Skeletal muscle satellite cell (primary cell): ENCODE results near the gene MVK.

Source experiments
- H3K27me3 ChIP-seq: 2 replicates; pipeline ENCODE4 v1.7.0; 2013; ENCODE audit warnings: low read length; ENCODE audit not compliant: control insufficient read depth, insufficient read depth
- H3K36me3 ChIP-seq: 2 replicates; pipeline ENCODE4 v1.7.0; 2013; ENCODE audit warnings: mild to moderate bottlenecking, control low read depth, low read length; ENCODE audit not compliant: insufficient read depth
- H3K4me1 ChIP-seq: 2 replicates; pipeline ENCODE4 v1.7.0; 2013; ENCODE audit warnings: low read length; ENCODE audit not compliant: control insufficient read depth, insufficient read depth
- H3K4me2 ChIP-seq: 2 replicates; pipeline ENCODE4 v1.7.0; 2013; ENCODE audit warnings: mild to moderate bottlenecking, low read length
- H3K4me3 ChIP-seq: 2 replicates; pipeline ENCODE4 v1.7.0; 2013; ENCODE audit warnings: low read length
- H3K9ac ChIP-seq: 2 replicates; pipeline ENCODE4 v1.7.0; 2013; ENCODE audit warnings: mild to moderate bottlenecking, low read depth, low read length, moderate library complexity
- H3K9me3 ChIP-seq: replicated peaks from 2 replicates; pipeline ENCODE4 v1.7.0; 2013; ENCODE audit warnings: mild to moderate bottlenecking, control low read depth, low read length

The MVK gene

GRCh38 chr12:109535863-109536250 lies 37.7 kb upstream of the MVK start:
- no peak overlapping the region for H3K4me2 ChIP-seq
- H3K4me3 ChIP-seq: no peak overlapping the region
- no peak overlapping the region for H3K9ac ChIP-seq
- H3K4me1 ChIP-seq: peaks cover 20% of the 10 kb centered on the region
- H3K27me3 ChIP-seq: no peaks in the 10 kb centered on the region
- peaks cover 26% of the 10 kb centered on the region for H3K36me3 ChIP-seq
- no peaks in the 10 kb centered on the region for H3K9me3 ChIP-seq

- no peak overlapping the region for H3K4me3 ChIP-seq
- H3K9me3 ChIP-seq: no peaks in the 10 kb centered on the region
- no peaks in the 10 kb centered on the region for H3K27me3 ChIP-seq
- H3K36me3 ChIP-seq: peaks cover 19% of the 10 kb centered on the region
- H3K4me2 ChIP-seq: no peak overlapping the region
- peaks cover 33% of the 10 kb centered on the region for H3K4me1 ChIP-seq
- H3K9ac ChIP-seq: no peak overlapping the region
These were observed 36.5 kb upstream of the MVK start for GRCh38 chr12:109537136-109537535.

- H3K4me3 ChIP-seq: no peak overlapping the region
- H3K4me1 ChIP-seq: peaks cover 45% of the 10 kb centered on the region
- H3K4me2 ChIP-seq: no peak overlapping the region
- H3K27me3 ChIP-seq: no peaks in the 10 kb centered on the region
- peaks cover 13% of the 10 kb centered on the region for H3K36me3 ChIP-seq
- no peaks in the 10 kb centered on the region for H3K9me3 ChIP-seq
- H3K9ac ChIP-seq: no peak overlapping the region
These were observed 35.3 kb upstream of the MVK start for GRCh38 chr12:109538191-109538863.

- peaks cover 48% of the 10 kb centered on the region for H3K4me1 ChIP-seq
- H3K9me3 ChIP-seq: no peaks in the 10 kb centered on the region
- peak overlapping the region; percentile 8 for H3K9ac ChIP-seq
- H3K4me3 ChIP-seq: no peak overlapping the region
- no peaks in the 10 kb centered on the region for H3K27me3 ChIP-seq
- peak overlapping the region; percentile 50 for H3K4me2 ChIP-seq
- H3K36me3 ChIP-seq: peaks cover 9% of the 10 kb centered on the region
These were observed 34.1 kb upstream of the MVK start for GRCh38 chr12:109539508-109539907.

GRCh38 chr12:109540526-109541412 lies 32.8 kb upstream of the MVK start:
- Histone ChIP-seq H3K36me3 (no peaks in the 10 kb centered on the region), H3K27me3 (no peaks in the 10 kb centered on the region), H3K4me3 (no peak overlapping the region), H3K4me2 (no peak overlapping the region), H3K9me3 (no peaks in the 10 kb centered on the region), H3K4me1 (peaks cover 61% of the 10 kb centered on the region), H3K9ac (no peak overlapping the region)

GRCh38 chr12:109541413-109541726 lies 32.2 kb upstream of the MVK start:
- Histone ChIP-seq H3K4me3 (no peak overlapping the region), H3K4me1 (peaks cover 62% of the 10 kb centered on the region), H3K9ac (no peak overlapping the region), H3K27me3 (no peaks in the 10 kb centered on the region), H3K36me3 (no peaks in the 10 kb centered on the region), H3K9me3 (no peaks in the 10 kb centered on the region), H3K4me2 (no peak overlapping the region)

GRCh38 chr12:109542014-109542413 lies 31.6 kb upstream of the MVK start:
- Histone ChIP-seq H3K4me1 (peaks cover 62% of the 10 kb centered on the region), H3K4me2 (no peak overlapping the region), H3K36me3 (no peaks in the 10 kb centered on the region), H3K27me3 (peaks cover under 1% of the 10 kb centered on the region), H3K9ac (no peak overlapping the region), H3K9me3 (no peaks in the 10 kb centered on the region), H3K4me3 (no peak overlapping the region)

GRCh38 chr12:109542876-109543275 lies 30.7 kb upstream of the MVK start:
- Histone ChIP-seq H3K4me2 (no peak overlapping the region), H3K36me3 (no peaks in the 10 kb centered on the region), H3K9ac (peak overlapping the region; percentile 28), H3K4me3 (no peak overlapping the region), H3K4me1 (peaks cover 62% of the 10 kb centered on the region), H3K9me3 (no peaks in the 10 kb centered on the region), H3K27me3 (peaks cover 9% of the 10 kb centered on the region)

GRCh38 chr12:109544955-109545531 lies 28.6 kb upstream of the MVK start:
- Histone ChIP-seq H3K9me3 (no peaks in the 10 kb centered on the region), H3K27me3 (peaks cover 31% of the 10 kb centered on the region), H3K36me3 (no peaks in the 10 kb centered on the region), H3K4me1 (peaks cover 47% of the 10 kb centered on the region), H3K4me3 (no peak overlapping the region), H3K9ac (peak overlapping the region; percentile 4), H3K4me2 (peak overlapping the region; percentile 29)

- Histone ChIP-seq H3K4me1 (peaks cover 43% of the 10 kb centered on the region), H3K4me2 (no peak overlapping the region), H3K4me3 (no peak overlapping the region), H3K9me3 (no peaks in the 10 kb centered on the region), H3K27me3 (peaks cover 38% of the 10 kb centered on the region), H3K36me3 (no peaks in the 10 kb centered on the region), H3K9ac (peak overlapping the region; percentile 4)
These were observed 27.8 kb upstream of the MVK start for GRCh38 chr12:109545826-109546225.

- Histone ChIP-seq H3K4me2 (no peak overlapping the region), H3K9me3 (no peaks in the 10 kb centered on the region), H3K4me1 (peaks cover 28% of the 10 kb centered on the region), H3K9ac (no peak overlapping the region), H3K36me3 (no peaks in the 10 kb centered on the region), H3K27me3 (peaks cover 47% of the 10 kb centered on the region), H3K4me3 (no peak overlapping the region)
These were observed 26.3 kb upstream of the MVK start for GRCh38 chr12:109547286-109547685.
